HG03469 (cell line): ENCODE results near the gene SHISA5.
"Not testable (repeated sequence)": the region's sequence is repeated elsewhere in the genome, so short reads cannot be mapped to it uniquely, and the experiment has no call there.

Experiments
- ATAC-seq: cut with Tn5 transposase; IDR thresholded peaks from one replicate; pipeline ENCODE4 v1.9.1; 2021; ENCODE audit warnings: mild to moderate bottlenecking, moderate library complexity, moderate number of reproducible peaks; ENCODE audit not compliant: unreplicated experiment

Gene SHISA5

DNA sequence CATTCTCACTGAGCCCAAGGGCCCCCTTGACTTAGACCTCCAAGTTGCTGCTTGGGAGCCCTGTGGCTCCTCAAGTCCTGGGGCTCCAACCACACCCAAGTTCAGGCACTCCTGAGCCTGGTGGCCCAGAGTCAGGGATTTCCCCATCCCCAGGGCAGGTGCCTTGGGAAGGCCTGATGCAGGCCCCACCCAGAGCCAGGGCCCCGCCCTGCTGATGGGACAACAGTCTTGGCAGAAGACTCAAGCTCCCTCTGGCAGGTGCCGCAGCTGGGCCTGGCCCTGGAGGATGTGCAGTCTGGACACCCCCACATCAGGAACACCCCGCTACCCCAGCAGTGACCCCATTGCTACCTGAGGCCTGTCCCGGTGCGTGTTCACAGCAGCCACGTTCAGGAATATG lies 17.7 kb upstream of the SHISA5 start:
- ATAC-seq, result no peak

DNA sequence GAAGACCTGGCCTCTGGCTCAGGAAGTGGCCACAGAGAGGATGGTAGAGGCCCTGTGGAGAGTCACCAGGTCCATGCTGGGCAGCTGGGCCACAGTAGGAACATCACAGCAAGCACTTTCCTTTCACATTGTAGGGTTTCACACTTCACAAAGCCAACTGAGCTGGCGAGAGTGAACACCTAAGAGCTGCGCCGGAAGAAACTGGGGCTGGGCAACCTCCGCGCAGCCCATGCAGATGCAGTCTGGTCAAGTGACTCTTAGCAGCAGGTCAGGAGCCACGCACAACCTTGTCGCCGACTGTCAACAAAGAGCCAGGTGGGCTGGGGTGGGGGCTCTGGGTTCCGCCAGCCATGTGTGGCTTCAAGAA lies 15.3 kb upstream of the SHISA5 start:
- no peak for ATAC-seq

DNA sequence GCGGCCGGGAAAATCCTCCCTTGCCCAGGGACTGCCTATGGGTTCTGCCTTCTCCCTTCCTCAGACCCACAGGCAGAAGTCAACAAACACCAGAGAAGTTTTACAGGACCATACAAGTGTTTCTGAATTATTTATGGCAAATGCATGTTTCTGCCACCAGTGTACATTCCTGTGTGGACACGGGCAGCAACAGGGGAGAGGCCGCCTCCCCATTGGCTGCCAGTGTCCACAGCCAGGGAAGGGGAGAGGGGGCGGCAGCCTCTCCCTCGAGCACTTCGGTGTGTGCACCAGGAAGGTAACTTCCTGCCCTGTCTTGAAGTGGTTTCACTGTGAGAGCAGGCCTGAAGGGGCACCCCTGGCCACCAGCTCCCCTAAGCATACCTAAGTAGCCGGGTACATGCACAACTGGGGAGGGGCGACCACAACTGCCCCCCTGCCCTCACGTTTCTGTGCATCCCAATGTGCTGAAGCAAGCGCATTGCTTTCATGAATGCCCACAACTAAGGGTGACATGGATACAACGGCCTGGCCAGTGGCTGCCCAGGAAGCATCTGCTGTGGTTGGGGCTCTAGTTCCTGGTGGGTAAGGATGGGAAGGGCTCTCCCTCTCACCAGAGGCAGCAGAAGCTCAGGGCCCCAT lies 14.8 kb upstream of the SHISA5 start:
- ATAC-seq, result no peak

DNA sequence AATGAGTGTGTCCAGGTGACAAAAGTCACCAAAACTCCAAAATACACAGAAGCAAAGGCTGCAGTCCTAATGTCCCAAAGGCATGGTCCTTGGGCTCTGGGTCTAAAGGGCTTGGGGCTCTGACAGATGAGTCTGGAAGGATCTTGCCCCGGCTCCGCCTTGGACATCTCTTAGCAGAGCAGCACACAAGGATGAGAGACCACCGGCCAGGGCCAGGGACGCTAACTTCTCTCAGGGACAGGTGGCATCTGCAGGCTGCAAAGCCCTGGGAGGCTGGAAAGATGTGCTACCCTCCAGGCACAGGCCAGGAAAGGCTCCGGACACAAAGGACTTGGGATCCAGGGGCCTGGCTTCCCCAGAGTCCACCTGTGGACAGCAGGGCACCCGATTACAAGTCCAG lies 14.1 kb upstream of the SHISA5 start:
- ATAC-seq, result no peak

DNA sequence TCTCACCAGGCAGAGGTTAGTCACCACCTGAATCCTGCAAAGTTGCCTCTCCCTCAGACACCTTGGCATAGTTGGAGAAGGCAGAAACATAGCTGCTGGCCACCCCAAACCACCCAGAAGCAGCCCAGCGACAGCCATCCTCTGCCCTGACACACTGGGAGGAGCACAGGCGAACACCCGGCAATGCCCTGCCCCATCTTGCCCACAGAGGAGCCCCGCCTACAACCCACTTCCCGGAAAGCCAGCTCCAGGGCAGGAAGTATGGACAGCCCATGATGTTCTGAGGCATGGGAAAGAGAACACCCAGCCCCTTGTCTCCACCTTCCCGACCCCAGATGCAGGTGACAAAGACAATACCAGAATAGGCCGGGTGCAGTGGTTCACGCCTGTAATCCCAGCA lies 12.6 kb upstream of the SHISA5 start:
- ATAC-seq, result no peak

DNA sequence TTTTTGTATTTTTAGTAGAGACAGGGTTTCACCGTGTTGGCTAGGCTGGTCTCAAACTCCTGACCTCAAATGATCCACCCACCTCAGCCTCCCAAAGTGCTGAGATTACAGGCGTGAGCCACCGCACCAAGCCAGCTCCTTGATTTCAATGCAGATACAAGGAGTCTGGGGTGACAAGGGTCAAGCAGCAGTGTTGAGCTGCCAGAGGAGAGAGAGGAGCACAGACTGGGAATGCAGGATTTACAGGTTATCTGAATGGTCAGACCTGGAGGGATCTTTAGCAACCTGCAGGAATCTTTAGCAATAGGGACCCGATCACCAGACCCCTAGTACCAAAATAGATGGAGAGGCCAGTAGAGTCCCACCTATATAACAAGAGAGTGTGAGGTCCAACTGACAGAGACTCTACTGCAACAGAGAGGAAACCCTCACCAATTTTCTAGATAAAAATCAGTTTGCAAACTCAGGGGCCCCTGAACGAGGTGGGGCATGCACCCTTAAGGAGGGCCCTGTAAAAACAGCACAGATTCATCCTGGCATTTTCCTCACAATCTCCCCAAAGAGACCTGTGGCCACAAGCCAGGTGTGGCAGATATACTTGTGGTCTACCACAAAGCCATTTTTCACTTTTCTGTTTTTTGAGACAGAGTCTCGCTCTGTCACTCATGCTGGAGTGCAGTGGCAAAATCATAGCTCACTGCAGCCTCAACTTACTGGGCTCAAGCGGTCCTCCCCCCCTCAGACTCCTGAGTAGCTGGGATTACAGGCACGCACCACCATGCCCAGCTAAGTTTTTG lies 10.7 kb upstream of the SHISA5 start:
- no peak for ATAC-seq

DNA sequence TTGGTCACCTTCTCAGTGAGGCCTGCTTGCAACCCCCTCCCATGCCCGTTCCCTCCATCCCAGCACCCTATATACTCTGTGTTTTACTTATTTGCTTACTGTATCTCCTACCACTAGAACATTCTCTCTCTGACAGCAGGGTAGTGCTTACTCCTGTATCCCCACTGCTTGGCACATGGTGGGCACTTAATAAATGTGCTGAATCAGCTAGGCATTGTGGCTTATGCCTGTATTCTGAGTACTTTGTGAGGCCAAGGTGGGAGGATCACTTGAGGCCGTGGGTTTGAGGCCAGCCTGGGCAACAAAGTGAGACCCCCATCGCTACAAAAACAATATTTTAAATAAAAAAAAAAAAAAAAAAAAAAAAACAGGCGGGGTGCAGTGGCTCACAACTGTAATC lies 7.6 kb upstream of the SHISA5 start:
- ATAC-seq, result no peak

DNA sequence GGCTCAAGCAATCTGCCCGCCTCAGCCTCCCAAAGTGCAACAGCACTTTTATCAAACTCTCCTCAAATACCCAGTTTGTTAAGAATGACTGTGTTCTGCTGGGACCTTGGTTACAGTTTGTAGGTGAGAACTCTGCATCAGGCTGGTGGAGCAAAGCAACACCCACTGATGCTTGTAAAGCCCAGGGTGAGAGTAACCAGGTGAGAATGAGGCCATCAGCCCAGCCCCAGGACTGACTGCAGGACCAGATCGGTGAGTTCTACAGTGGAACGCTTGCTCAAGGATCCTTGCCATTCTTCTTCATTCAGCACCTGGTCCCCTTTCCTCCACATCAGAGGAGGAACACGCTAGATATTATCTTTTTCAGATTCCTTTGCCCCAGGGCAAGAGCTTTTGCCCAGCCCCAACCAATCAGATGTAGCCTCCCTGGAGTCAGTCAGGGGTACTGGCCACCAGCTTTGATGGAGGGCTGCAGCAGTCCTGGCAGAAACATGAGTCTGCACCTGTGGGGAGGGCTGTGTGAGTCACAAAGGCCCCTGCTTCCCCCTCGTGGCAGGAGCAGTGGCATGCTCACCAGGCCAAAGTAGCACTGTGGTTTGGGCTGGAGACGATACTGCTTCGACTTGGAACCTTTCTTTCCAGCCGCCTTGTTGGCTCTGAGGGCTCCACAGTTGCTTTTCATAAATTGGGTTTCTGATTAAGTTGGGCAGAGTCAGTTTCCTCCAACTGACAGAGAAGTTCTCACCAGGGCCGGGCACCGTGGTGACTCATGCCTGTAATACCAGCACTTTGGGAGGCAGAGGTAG lies 3.5 kb upstream of the SHISA5 start:
- ATAC-seq, result no peak

DNA sequence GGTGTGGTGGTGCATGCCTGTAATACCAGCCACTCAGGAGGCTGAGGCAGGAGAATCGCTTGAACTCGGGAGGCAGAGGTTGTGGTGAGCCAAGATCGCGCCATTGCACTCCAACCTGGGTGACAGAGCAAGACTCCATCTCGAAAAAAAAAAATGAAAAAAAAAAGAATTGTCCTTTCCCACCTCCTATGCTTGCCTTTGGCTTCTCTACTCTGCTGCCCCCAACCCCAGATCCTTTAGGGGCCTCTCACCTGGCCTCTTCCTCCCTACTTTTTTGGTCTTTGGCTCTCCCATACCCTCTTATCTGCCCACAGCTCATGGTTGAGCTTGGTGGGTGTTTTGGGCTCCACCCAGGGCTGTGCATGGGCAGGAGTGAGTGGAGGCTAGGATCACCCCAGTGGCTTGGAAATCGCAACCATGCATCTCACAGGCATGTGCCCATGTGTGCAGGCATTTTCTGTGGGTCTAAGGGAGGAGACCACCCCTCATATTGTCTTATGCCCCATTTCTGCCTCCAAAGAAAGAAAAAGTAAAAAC lies 2.1 kb upstream of the SHISA5 start:
- ATAC-seq, result no peak

DNA sequence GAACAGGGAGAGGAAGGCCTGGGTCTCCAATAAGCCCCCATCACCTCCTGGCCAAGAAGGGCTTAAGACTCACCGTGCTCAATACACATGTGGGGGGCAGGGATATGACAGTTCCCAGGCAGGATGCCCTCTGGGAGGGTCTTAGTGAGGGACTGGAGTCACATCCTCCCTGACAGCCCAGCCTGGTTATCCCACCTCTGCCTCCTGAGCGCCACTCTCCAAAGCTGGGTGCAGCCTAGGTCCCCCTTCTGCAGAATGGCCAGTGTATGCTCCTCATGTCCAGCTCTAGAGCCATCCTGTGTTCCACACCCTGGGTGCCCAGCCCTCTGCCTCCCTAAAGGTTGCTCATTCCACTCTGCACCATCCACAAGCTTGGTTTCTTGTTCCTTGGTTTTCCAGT lies 1.2 kb upstream of the SHISA5 start:
- no peak for ATAC-seq

DNA sequence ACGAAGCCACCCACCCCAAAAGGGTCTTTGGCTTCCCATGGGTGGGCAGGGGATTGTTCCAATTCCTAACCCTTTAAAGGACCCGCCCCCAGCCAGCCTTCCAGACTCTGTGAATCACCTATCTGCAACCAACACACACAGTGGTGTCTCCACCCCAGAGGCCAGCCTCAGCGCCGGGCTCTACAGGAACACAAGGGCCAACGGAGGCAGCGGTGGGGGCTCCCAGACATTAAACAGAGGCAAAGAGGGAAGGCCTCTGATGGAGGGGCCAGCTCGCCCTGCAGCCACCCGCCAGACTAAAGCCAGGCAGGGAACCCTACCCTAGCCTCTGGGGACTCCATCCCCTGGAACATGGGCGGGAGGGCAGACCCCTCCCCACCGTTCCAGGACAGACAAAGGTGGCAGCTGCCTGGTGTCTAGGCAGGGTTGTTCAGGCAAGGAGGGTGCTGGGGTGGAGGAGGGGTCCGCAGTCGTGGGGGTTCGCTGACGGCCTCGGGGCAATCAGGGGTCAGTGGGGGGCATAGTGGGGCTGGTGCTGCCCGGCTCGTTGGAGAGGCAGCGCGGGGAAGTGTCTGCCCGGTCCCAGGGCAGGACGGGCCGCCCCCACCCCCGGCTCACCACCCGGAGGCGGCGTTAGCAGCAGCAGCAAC lies 448 bp downstream of the SHISA5 start:
- no peak for ATAC-seq

DNA sequence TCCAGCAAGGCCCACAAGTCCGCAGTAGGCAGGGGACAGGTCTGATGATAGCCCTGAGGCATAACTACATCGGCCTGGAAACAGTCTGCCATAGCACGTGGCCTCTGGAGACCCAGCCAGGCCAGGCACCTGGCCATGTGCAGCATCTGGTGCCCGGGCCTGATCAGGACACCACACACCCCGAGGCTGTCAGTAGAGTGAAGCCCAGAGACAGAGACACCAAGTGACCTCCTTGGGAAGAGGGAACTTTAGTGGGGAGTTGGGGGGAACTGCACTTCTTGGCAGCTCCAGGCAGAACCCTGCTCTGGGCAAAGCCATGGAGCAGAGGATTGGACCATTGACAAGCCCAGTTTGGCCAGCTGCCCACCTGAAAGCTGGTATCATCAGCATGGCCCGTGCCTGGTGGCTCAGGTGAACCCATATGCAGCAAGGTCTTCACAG lies 1.2 kb downstream of the SHISA5 start:
- no peak for ATAC-seq

DNA sequence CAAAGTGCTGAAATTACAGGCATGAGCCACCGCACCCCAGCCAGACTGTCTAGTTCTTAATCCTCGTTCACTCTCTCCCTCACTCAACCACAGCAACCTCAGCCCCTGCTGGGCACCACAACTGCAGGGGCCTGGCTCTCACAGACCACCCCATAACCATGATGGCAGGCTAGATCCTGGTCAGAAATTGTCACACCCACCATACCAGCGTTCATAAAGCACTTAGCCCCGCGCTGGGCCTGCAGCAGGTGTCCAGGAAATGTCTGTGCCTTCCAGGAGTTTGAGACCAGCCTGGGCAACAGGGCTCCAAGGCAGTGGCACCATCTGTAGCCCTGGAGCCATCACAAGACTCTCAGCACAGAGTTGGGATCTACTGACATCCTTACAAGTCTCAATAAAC lies 1.9 kb downstream of the SHISA5 start:
- ATAC-seq, result no peak

DNA sequence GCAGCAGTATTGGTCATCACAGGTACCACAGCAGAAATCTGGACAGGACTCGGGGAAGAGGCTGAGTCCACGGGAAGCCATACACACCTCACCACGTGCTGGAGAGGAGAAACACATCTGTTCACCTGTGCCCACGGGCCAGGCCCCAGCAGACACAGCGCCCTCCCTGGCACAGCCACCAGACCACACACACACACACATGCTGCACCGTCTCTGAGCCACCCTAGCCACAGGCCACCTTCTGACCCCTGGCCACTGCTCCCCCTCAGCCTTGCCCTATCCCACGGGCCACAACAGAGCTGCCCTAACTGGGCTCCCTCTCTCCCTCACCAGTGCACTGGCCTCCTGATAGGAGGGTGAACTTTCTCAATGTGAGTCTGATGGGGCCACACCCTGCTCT lies 2.8 kb downstream of the SHISA5 start:
- no peak for ATAC-seq

DNA sequence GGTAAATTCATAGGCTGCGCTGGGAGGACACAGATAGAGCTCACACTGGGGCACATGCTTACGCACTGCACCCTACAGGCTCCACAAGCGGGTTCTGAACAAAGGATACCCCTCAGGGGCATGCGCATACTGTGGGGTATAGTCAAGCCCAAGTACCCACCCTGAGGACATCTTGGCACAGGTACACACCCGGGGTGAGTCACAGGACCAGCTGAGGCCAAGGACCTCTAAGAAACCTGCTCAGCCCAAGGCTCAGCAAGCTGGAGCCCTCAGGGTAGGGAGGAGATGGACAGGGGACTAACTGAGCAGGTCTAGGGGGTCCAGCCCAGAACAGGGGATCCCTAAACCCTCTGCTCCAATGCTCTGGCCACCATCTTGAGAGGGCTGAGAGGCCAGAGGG lies 3.3 kb downstream of the SHISA5 start:
- no peak for ATAC-seq

DNA sequence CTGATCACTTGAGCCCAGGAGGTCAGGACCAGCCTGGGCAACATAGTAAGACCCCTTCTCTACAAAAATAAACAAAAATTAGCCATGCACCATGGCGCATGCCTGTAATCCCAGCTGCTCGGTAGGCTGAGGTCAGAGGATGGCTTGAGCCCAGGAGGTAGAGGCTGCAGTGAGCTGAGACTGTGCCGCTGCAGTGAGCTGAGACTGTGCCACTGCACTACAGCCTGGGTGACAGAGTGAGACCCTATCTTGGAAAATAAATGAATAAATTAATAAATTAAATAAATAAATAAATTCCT lies 10.8 kb downstream of the SHISA5 start:
- no peak for ATAC-seq

DNA sequence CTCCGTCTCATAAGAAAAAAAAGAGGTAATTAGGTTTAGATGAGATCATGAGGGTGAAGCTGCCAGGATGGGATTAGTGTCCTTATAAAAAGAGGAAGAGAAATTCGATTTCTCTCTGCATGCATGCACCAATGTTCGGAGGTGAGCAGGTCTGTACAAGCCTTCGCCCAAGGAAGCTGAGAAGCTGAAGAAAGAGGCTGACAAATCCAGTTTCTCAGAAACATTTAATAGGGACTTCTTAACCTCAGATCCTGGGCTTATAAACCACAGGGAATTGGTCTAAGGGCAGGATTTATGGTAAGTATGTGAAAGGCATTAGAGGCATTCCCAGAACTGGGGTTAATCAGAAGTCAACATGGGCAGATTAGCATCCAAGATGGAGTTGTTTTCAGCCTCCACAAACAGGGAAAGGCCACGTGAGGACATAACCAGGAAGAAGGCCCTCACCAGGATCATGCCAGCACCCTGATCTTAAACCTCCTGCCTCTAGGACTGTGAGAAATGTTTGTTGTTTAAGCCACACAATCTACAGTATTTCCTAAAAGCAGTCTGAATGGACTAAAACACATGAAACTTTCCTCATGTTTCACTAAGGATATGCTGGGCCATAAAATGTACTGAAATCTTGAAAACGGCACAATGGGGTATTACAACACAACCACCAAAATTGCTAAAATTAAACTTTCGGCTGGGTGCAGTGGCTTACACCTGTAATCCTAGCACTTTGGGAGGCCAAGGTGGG lies 11.3 kb downstream of the SHISA5 start:
- ATAC-seq, result no peak

DNA sequence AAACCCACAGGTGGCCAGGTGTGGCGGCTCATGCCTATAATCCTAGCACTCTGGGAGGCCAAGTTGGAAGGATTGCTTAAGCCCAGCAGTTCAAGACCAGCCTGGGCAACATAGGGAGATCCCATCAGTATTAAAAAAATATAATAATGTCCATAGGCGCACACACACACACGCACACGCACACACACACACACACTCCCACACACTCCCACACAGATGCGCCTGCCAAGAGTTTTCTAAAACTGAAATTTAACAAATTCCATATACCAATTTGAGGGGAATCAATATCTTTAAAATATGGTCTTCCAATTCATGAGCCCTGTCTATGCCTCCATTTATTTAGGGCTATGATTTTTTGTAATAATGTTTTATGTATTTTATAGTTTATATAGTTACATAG lies 17.0 kb downstream of the SHISA5 start:
- no peak for ATAC-seq

DNA sequence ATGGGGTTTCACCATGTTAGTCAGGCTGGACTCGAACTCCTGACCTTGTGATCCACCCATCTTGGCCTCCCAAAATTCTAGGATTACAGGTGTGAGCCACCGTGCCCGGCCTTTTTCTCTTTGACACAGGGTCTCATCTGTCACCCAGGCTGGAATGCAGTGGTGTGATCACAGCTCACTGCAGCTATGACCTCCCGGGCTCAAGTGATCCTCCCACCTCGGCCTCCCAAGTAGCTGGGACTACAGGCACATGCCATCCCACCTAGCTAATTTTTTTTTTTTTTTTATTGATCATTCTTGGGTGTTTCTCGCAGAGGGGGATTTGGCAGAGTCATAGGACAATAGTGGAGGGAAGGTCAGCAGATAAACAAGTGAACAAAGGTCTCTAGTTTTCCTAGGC lies 21.2 kb downstream of the SHISA5 start:
- not testable (repeated sequence) for ATAC-seq

DNA sequence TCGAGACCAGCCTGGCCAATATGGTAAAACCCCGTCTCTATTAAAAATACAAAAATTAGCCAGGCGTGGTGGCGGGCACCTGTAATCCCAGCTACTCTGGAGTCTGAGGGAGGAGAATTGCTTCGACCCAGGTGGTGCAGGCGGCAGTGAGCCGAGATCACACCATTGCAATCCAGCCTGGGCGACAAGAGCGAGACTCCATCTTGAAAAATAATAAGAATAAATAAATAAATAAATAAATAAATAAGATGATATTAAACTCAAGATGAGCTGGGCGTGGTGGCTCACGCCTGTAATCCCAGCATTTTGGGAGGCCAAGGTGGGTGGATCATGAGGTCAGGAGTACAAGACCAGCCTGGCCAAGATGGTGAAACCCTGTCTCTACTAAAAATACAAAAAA lies 23.1 kb downstream of the SHISA5 start:
- ATAC-seq, result not testable (repeated sequence)
